ENCODE measurements around the gene KNOP1. TPM values are rescaled to one million over a fixed set of nuclear protein-coding genes. Genes with fewer than 3 reads are reported as not detected.

Gene KNOP1
- total RNA-seq, 5 donors from 2014 or later (not counting 1 experiment from before 2014, with no cell fraction given): 8.2 to 20.4 (median 18.6) TPM

GRCh38 chr16:19709381-19710136 is 8.5 kb downstream of the KNOP1 start:
- Mint-ChIP-seq H3K9me3 (no peaks in the 10 kb centered on the region), H3K27me3 (no peaks in the 10 kb centered on the region), H3K27ac (peak overlapping the region in 1 of 2 donors; percentile 17), H3K4me3 (no peak overlapping the region), H3K4me1 (peaks cover 12 to 16% (median 13%) of the 10 kb centered on the region in 3 donors), H3K36me3 (peaks cover 57% of the 10 kb centered on the region)
- CTCF ChIA-PET: no interaction called here
- Histone ChIP-seq H3K27ac (ENCODE audit: low read length) (no peak overlapping the region), H3K4me1 (ENCODE audit: control insufficient read depth in 1 of 2, extremely low read depth in 1 of 2, insufficient read depth in 2 of 2, low read length in 2 of 2) (peaks cover 0 to 5% of the 10 kb centered on the region in 2 experiments), H3K9me3 (no peaks in the 10 kb centered on the region), H3K27me3 (replicated peaks in 1 of 2; ENCODE audit: control insufficient read depth in 2 of 2, extremely low read depth in 1 of 2, insufficient read depth in 2 of 2, low read length in 1 of 2) (no peaks in the 10 kb centered on the region), H3K36me3 (ENCODE audit: control insufficient read depth in 2 of 2, extremely low read depth in 1 of 2, insufficient read depth in 1 of 2, low read length in 1 of 2) (peaks cover 25 to 79% of the 10 kb centered on the region in 2 donors), H3K4me3 (ENCODE audit: control insufficient read depth in 1 of 2, extremely low read depth in 1 of 2, low read length in 1 of 2) (no peak overlapping the region)
- DNase-seq: no peak
- POLR2A ChIA-PET: no interaction called here
- WGBS (ENCODE audit: insufficient coverage): 98% methylated on average over 22 of the region's 22 CpGs
- ATAC-seq (replicated peaks in 1 of 4): no peak

- ChIA-PET POLR2A (no interaction called here), CTCF (no interaction called here)
- Mint-ChIP-seq H3K27ac (peak overlapping the region in 1 of 2 donors; percentile 28), H3K27me3 (no peaks in the 10 kb centered on the region), H3K4me1 (peaks cover 7 to 10% (median 7%) of the 10 kb centered on the region in 3 donors), H3K4me3 (no peak overlapping the region), H3K36me3 (peaks cover 57% of the 10 kb centered on the region), H3K9me3 (no peaks in the 10 kb centered on the region)
- Histone ChIP-seq H3K27ac (ENCODE audit: low read length) (no peak overlapping the region), H3K27me3 (replicated peaks in 1 of 2; ENCODE audit: control insufficient read depth in 2 of 2, extremely low read depth in 1 of 2, insufficient read depth in 2 of 2, low read length in 1 of 2) (no peaks in the 10 kb centered on the region), H3K4me1 (ENCODE audit: control insufficient read depth in 1 of 2, extremely low read depth in 1 of 2, insufficient read depth in 2 of 2, low read length in 2 of 2) (peaks cover 0 to 5% of the 10 kb centered on the region in 2 experiments), H3K9me3 (no peaks in the 10 kb centered on the region), H3K4me3 (ENCODE audit: control insufficient read depth in 1 of 2, extremely low read depth in 1 of 2, low read length in 1 of 2) (no peak overlapping the region), H3K36me3 (ENCODE audit: control insufficient read depth in 2 of 2, extremely low read depth in 1 of 2, insufficient read depth in 1 of 2, low read length in 1 of 2) (peaks cover 25 to 80% of the 10 kb centered on the region in 2 donors)
- DNase-seq (no peak), ATAC-seq (replicated peaks in 1 of 4) (no peak)
- WGBS (ENCODE audit: insufficient coverage): 100% methylated on average over 11 of the region's 18 CpGs
These were observed 9.5 kb downstream of the KNOP1 start for GRCh38 chr16:19708296-19709205.

GRCh38 chr16:19707569-19708295 is 10.3 kb downstream of the KNOP1 start:
- Histone ChIP-seq H3K36me3 (ENCODE audit: control insufficient read depth in 2 of 2, extremely low read depth in 1 of 2, insufficient read depth in 1 of 2, low read length in 1 of 2) (peaks cover 20 to 83% of the 10 kb centered on the region in 2 donors), H3K4me3 (ENCODE audit: control insufficient read depth in 1 of 2, extremely low read depth in 1 of 2, low read length in 1 of 2) (no peak overlapping the region), H3K27ac (ENCODE audit: low read length) (no peak overlapping the region), H3K27me3 (replicated peaks in 1 of 2; ENCODE audit: control insufficient read depth in 2 of 2, extremely low read depth in 1 of 2, insufficient read depth in 2 of 2, low read length in 1 of 2) (no peaks in the 10 kb centered on the region), H3K4me1 (ENCODE audit: control insufficient read depth in 1 of 2, extremely low read depth in 1 of 2, insufficient read depth in 2 of 2, low read length in 2 of 2) (peaks cover 0 to 5% of the 10 kb centered on the region in 2 experiments), H3K9me3 (no peaks in the 10 kb centered on the region)
- Mint-ChIP-seq H3K36me3 (peaks cover 60% of the 10 kb centered on the region), H3K4me1 (peaks cover 6 to 10% (median 7%) of the 10 kb centered on the region in 3 donors), H3K27me3 (no peaks in the 10 kb centered on the region), H3K27ac (no peak overlapping the region), H3K9me3 (no peaks in the 10 kb centered on the region), H3K4me3 (no peak overlapping the region)
- WGBS (ENCODE audit: insufficient coverage): 100% methylated on average over 4 of the region's 22 CpGs
- no peak for ATAC-seq (replicated peaks in 1 of 4)
- DNase-seq: no peak
- POLR2A ChIA-PET: no interaction called here
- CTCF ChIA-PET: no interaction called here

- POLR2A ChIA-PET: no interaction called here
- no peaks in the 10 kb centered on the region for H3K27me3 ChIP-seq (replicated peaks in 1 of 2; ENCODE audit: control insufficient read depth in 2 of 2, extremely low read depth in 1 of 2, insufficient read depth in 2 of 2, low read length in 1 of 2)
- DNase-seq: no peak
- H3K4me3 ChIP-seq (ENCODE audit: control insufficient read depth in 1 of 2, extremely low read depth in 1 of 2, low read length in 1 of 2): no peak overlapping the region
- no peak for ATAC-seq (replicated peaks in 1 of 4)
- peaks cover 21 to 77% of the 10 kb centered on the region in 2 donors for H3K36me3 ChIP-seq (ENCODE audit: control insufficient read depth in 2 of 2, extremely low read depth in 1 of 2, insufficient read depth in 1 of 2, low read length in 1 of 2)
- Mint-ChIP-seq H3K4me3 (no peak overlapping the region), H3K27me3 (no peaks in the 10 kb centered on the region), H3K4me1 (peaks cover 5 to 10% (median 6%) of the 10 kb centered on the region in 3 donors), H3K9me3 (no peaks in the 10 kb centered on the region), H3K36me3 (peaks cover 62% of the 10 kb centered on the region), H3K27ac (no peak overlapping the region)
- H3K4me1 ChIP-seq (ENCODE audit: control insufficient read depth in 1 of 2, extremely low read depth in 1 of 2, insufficient read depth in 2 of 2, low read length in 2 of 2): peaks cover 0 to 5% of the 10 kb centered on the region in 2 experiments
- 97% methylated on average over 10 of the region's 15 CpGs for WGBS (ENCODE audit: insufficient coverage)
- CTCF ChIA-PET: interaction anchor here in 1 of 2 donors (0.6 kb wide), 1 partner anchor 1035 kb away, joined by 3 read pairs; no protein-coding TSS in a partner anchor
- no peaks in the 10 kb centered on the region for H3K9me3 ChIP-seq
- no peak overlapping the region for H3K27ac ChIP-seq (ENCODE audit: low read length)
These were observed 11.2 kb downstream of the KNOP1 start for GRCh38 chr16:19706846-19707245.

- Histone ChIP-seq H3K4me1 (ENCODE audit: control insufficient read depth in 1 of 2, extremely low read depth in 1 of 2, insufficient read depth in 2 of 2, low read length in 2 of 2) (peaks cover 0 to 5% of the 10 kb centered on the region in 2 experiments), H3K36me3 (ENCODE audit: control insufficient read depth in 2 of 2, extremely low read depth in 1 of 2, insufficient read depth in 1 of 2, low read length in 1 of 2) (peaks cover 17 to 69% of the 10 kb centered on the region in 2 donors), H3K9me3 (no peaks in the 10 kb centered on the region), H3K27me3 (replicated peaks in 1 of 2; ENCODE audit: control insufficient read depth in 2 of 2, extremely low read depth in 1 of 2, insufficient read depth in 2 of 2, low read length in 1 of 2) (no peaks in the 10 kb centered on the region), H3K27ac (ENCODE audit: low read length) (no peak overlapping the region), H3K4me3 (ENCODE audit: control insufficient read depth in 1 of 2, extremely low read depth in 1 of 2, low read length in 1 of 2) (no peak overlapping the region)
- Mint-ChIP-seq H3K27me3 (no peaks in the 10 kb centered on the region), H3K27ac (peak overlapping the region in 1 of 2 donors; percentile 16), H3K9me3 (no peaks in the 10 kb centered on the region), H3K36me3 (peaks cover 59% of the 10 kb centered on the region), H3K4me3 (no peak overlapping the region), H3K4me1 (peaks cover under 1 to 10% (median 2%) of the 10 kb centered on the region in 3 donors)
- CTCF ChIA-PET: no interaction called here
- POLR2A ChIA-PET: no interaction called here
- no CpG with 5 or more reads among the region's 5 CpGs for WGBS (ENCODE audit: insufficient coverage)
- DNase-seq (no peak), ATAC-seq (replicated peaks in 1 of 4) (no peak)
These were observed 12.2 kb downstream of the KNOP1 start for GRCh38 chr16:19705843-19706242.

- peaks cover 7 to 16% (median 9%) of the 10 kb centered on the region in 3 donors for H3K4me1 Mint-ChIP-seq
- no peaks in the 10 kb centered on the region for H3K9me3 Mint-ChIP-seq
- H3K27ac Mint-ChIP-seq: peak overlapping the region in 1 of 2 donors; percentile 11
- no peaks in the 10 kb centered on the region for H3K27me3 Mint-ChIP-seq
- Histone ChIP-seq H3K4me3 (ENCODE audit: control insufficient read depth in 1 of 2, extremely low read depth in 1 of 2, low read length in 1 of 2) (no peak overlapping the region), H3K9me3 (no peaks in the 10 kb centered on the region), H3K36me3 (ENCODE audit: control insufficient read depth in 2 of 2, extremely low read depth in 1 of 2, insufficient read depth in 1 of 2, low read length in 1 of 2) (peaks cover 16 to 67% of the 10 kb centered on the region in 2 donors), H3K27ac (ENCODE audit: low read length) (no peak overlapping the region), H3K27me3 (replicated peaks in 1 of 2; ENCODE audit: control insufficient read depth in 2 of 2, extremely low read depth in 1 of 2, insufficient read depth in 2 of 2, low read length in 1 of 2) (no peaks in the 10 kb centered on the region), H3K4me1 (ENCODE audit: control insufficient read depth in 1 of 2, extremely low read depth in 1 of 2, insufficient read depth in 2 of 2, low read length in 2 of 2) (peaks cover 0 to 5% of the 10 kb centered on the region in 2 experiments)
- ChIA-PET CTCF (no interaction called here), POLR2A (no interaction called here)
- H3K36me3 Mint-ChIP-seq: peaks cover 60% of the 10 kb centered on the region
- DNase-seq: no peak
- 93% methylated on average over 8 of the region's 8 CpGs for WGBS (ENCODE audit: insufficient coverage)
- no peak for ATAC-seq (replicated peaks in 1 of 4)
- no peak overlapping the region for H3K4me3 Mint-ChIP-seq
These were observed 12.9 kb downstream of the KNOP1 start for GRCh38 chr16:19705146-19705501.
